ENCODE data around the gene SAMSN1.

DNA sequence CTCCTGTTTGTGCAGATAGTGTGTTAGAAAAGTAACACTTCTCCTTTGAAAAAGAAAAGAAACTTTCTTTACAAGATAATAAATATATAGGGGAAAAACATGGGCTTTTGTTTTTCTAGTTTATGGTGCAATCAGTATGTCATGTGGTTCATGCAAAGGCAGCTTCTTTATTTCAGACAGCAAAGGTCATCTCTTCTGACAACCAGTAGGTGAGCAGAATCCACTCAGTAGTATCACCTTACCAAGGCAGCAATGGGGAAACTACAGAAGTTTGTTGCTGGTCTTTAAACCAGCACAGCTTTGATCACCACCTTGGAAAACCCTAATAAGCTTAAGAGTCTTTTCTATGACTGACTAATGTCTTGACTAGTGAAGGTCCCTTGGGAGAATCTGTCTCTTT is 13.0 kb upstream of the SAMSN1 start:
- no peak for TF ChIP-seq POLR2A (IDR thresholded peaks at IDR 0.05)
- TF ChIP-seq, protein P1, sequence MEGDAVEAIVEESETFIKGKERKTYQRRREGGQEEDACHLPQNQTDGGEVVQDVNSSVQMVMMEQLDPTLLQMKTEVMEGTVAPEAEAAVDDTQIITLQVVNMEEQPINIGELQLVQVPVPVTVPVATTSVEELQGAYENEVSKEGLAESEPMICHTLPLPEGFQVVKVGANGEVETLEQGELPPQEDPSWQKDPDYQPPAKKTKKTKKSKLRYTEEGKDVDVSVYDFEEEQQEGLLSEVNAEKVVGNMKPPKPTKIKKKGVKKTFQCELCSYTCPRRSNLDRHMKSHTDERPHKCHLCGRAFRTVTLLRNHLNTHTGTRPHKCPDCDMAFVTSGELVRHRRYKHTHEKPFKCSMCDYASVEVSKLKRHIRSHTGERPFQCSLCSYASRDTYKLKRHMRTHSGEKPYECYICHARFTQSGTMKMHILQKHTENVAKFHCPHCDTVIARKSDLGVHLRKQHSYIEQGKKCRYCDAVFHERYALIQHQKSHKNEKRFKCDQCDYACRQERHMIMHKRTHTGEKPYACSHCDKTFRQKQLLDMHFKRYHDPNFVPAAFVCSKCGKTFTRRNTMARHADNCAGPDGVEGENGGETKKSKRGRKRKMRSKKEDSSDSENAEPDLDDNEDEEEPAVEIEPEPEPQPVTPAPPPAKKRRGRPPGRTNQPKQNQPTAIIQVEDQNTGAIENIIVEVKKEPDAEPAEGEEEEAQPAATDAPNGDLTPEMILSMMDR (IDR thresholded peaks at IDR 0.05 in 4 of 5, conservative IDR thresholded peaks at IDR 0.05 in 1 of 5) = no peak
